GM21825 (cell line): ENCODE results near the gene FBLL1.
"Not testable (repeated sequence)": the region's sequence is repeated elsewhere in the genome, so short reads cannot be mapped to it uniquely, and the experiment has no call there.

Source experiments
- ATAC-seq: cut with Tn5 transposase; IDR thresholded peaks from one replicate; pipeline ENCODE4 v1.9.1; 2021; ENCODE audit warnings: mild to moderate bottlenecking, moderate library complexity; ENCODE audit not compliant: unreplicated experiment

Gene FBLL1

GRCh38 chr5:168550656-168551055, 21.6 kb downstream of the FBLL1 start:
- no peak for ATAC-seq

- no peak for ATAC-seq
Observed at GRCh38 chr5:168552146-168552545, 23.0 kb downstream of the FBLL1 start.

GRCh38 chr5:168553377-168554130, 24.4 kb downstream of the FBLL1 start:
- ATAC-seq: no peak

- ATAC-seq: no peak
Observed at GRCh38 chr5:168557389-168557788, 28.3 kb downstream of the FBLL1 start.

GRCh38 chr5:168562279-168562678, 33.2 kb downstream of the FBLL1 start:
- ATAC-seq: no peak

- no peak for ATAC-seq
Observed at GRCh38 chr5:168563959-168564358, 34.9 kb downstream of the FBLL1 start.

GRCh38 chr5:168568738-168569137, 39.6 kb downstream of the FBLL1 start:
- no peak for ATAC-seq

GRCh38 chr5:168570490-168571328, 41.6 kb downstream of the FBLL1 start:
- no peak for ATAC-seq

GRCh38 chr5:168573663-168574062, 44.6 kb downstream of the FBLL1 start:
- ATAC-seq: not testable (repeated sequence)

GRCh38 chr5:168574156-168574555, 45.1 kb downstream of the FBLL1 start:
- not testable (repeated sequence) for ATAC-seq

- ATAC-seq: no peak
Observed at GRCh38 chr5:168575391-168576372, 46.6 kb downstream of the FBLL1 start.

- ATAC-seq: no peak
Observed at GRCh38 chr5:168578006-168578405, 48.9 kb downstream of the FBLL1 start.

- ATAC-seq: peak; percentile 52
Observed at GRCh38 chr5:168578538-168579487, 49.7 kb downstream of the FBLL1 start, which contains the start of gene PANK3. Gene PANK3, minus strand, starts transcription at chr5:168579368. Its CDS starts 85 bp downstream, at chr5:168579283.

- ATAC-seq: peak; percentile 94
Observed at GRCh38 chr5:168579488-168580226, 50.6 kb downstream of the FBLL1 start.

- no peak for ATAC-seq
Observed at GRCh38 chr5:168580227-168580508, 51.1 kb downstream of the FBLL1 start.
